Endometrium (tissue), 2 donors: ENCODE data around the gene COL16A1.

Experiments used
- FAIRE-seq: peaks from 2 replicates; lab custom pipeline; 2012; peaks lifted over from hg19 to GRCh38; lab: Jason Lieb, UNC
- donor health status: control.
- donor health status: control.

COL16A1 gene

GRCh38 chr1:31703431-31704270, at the start of gene COL16A1:
Gene COL16A1, minus strand, starts transcription at chr1:31704017. Its CDS starts 1,824 bp downstream, at chr1:31702193.
- no peak for FAIRE-seq

- FAIRE-seq = no peak
These were observed 49.2 kb upstream of the COL16A1 start for GRCh38 chr1:31752952-31753475.

DNA sequence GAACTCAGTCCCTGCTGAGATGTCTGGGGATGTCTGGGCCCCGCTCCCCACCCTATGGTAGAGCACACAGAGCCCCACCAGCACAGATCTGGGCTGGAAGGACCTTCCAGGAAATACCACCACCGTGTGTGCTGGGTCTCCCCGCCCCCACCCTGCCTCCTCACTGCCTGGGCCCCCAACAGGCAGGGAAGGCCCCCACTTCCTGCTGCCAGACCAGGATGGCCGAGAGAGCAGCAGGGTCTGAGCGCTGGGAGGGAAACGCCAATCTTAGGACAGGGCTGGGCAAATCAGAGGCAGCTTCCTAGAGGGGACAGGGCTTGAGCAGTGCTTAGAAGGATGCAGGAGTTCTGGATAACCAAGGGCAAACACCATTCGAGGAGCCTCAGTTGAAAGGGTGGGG, 48.4 kb upstream of the COL16A1 start:
- no peak for FAIRE-seq

DNA sequence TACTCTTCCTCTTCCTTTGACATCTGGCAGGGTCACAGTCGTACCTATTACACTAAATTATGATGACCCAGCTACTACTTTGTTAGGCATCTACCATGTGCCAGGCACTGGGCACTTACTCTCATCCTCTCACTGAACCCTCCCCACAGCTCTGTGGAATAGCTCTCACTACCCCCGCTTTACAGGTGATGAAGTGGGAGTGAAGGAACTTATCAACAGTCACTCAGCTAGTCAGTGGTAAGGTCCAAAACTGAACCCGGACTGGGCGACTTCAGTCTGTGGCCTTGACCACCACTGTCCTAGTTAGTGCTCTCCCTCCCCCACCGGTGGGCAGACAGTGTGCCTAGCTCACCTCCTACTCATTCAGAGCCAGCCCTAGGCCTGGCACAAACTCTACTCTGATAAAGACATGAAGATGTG, 48.0 kb upstream of the COL16A1 start:
- no peak for FAIRE-seq

DNA sequence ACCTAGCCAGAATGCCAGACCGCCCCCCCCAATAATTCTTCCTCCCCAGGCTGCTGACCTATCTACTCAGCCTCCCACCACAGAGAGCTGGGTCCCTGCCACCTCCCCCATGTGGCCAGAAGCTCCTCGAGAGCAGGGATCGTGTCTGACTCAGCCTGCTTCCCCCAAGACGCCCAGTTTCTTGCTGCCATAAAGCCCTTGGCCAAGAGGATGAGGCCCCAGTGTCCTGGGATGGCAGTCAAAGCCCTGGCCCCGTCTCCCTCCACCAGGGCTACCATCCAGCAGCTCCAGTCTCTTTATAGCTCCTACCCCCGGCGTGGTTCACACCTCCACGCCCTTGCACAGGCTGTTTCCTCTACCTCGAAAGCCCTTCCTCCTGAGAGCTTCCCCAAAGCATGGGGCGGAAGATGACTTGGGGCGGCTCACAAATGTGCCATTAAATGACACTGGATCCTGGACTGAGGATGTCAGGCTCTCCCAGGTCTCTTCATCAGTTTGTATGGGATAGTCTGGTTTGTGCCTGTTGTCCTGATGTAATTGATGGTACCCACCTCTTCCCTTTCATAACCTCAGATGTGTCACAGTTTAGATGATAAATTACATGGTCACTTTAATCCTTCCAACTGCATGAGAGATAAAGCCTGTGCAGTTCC, 47.2 kb upstream of the COL16A1 start:
- no peak for FAIRE-seq

GRCh38 chr1:31749785-31750735, 46.2 kb upstream of the COL16A1 start:
- no peak for FAIRE-seq

GRCh38 chr1:31748365-31748764, 44.5 kb upstream of the COL16A1 start:
- FAIRE-seq = no peak

DNA sequence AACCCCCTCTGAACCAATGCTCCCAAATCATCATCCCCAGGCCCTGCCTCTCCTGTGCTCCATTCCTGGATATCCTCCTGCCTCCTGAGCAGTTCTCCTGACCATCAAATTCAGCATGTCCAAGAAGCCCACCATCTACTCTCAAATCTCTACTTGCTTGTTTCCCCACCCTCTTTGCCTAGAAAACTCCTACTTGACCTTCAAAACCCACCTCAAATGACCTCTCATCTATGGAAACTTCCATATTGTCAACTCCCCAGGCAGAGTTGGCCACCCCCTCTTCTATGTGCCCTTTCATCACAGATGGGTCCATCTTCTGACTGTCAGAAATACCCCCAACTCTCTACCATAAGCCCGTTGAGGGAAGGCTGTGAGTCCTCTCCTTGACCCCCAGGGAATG, 43.5 kb upstream of the COL16A1 start:
- no peak for FAIRE-seq

- no peak for FAIRE-seq
These were observed 42.9 kb upstream of the COL16A1 start for GRCh38 chr1:31746687-31747086.

DNA sequence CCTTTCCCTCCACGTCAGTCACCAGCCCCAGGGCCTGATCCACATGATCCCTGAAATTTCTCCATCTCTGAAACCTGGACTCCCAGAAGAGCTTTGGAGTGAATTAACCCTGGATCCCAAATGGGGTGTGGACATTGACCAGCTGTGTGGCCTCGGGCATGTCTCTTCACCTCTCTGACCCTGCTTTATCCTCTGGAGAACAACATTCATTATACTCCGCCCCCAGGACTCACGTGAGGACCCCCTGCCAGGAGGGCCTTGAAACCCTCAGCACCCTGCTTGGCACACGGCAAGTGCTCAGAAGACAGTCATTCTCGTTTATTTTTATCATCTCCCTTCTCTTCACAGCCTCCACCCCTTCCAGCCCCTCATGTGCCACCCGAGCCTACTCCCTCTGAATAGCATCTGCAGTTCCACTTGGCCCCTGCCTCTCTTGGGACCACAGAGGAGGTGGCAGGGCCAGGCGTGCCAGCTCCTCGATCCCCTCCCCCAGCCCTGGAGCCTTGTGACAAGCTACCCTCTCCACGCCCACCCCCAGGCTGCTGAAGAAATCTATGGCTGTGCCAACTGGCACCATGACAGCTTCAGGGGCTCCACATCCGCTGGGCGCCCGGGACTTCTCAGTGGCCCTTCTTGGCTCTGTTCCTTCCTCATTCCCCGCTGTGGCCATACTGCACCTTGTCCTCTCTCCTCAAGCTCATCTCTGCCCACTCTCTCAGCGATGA, 42.3 kb upstream of the COL16A1 start:
- FAIRE-seq = no peak

- no peak for FAIRE-seq
These were observed 41.5 kb upstream of the COL16A1 start for GRCh38 chr1:31745096-31745945.

- FAIRE-seq = no peak
These were observed 40.5 kb upstream of the COL16A1 start for GRCh38 chr1:31744165-31744888.

DNA sequence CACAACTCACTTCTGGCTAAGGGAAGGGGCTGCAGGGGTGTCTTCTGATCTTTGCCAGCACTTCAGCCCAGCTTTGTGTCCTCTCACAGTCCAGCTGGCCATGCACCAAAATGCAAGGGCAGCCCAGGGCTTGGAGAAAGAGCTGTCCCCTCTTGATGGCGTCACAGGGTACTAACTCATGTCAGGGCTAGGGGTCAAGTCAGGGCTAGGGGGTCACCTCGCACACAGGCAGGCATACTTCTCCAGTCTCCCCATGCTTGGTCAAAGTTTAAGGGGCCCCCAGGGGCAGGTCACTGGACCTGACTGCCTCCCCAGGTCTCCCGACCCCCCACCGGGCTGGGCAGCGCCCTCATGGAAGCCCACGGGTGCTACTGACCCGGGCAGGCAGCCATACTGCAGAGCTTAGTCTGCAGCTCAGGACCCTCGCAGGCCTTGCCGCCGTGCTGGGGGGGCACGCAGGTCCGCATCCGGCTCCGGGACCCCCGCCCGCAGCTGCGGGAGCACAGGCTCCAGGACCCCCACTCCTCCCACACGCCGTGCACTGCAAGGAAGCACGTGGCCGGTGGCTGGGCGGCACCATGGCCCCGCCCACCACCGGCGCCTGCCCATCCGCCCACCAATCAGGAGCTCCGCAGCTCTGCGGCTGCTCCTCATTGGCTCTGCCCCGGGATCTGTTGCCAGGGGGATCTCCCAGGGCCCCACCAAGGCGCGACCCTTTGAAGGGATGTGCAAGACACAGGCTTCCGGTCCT, 38.8 kb upstream of the COL16A1 start:
- FAIRE-seq = no peak

DNA sequence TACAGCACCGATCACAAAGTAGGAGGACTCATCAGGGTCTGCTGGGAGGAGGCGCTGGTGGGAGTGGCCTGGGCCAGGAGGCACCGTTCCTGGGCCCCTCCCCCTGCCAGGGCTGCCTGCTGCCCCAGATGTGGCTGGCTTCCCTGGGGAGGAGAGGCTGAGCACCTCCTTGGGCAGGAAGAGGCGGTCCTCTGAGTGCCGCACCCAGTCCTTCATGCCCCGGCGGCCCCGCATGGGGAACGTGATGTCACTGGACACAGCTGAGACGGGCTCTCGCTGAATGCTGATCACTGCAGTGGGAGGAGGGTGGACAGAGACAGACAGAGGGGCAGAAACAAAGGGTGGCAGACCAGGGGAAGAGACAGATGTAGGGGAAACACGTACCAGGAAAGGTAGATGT, 35.5 kb upstream of the COL16A1 start:
- no peak for FAIRE-seq

DNA sequence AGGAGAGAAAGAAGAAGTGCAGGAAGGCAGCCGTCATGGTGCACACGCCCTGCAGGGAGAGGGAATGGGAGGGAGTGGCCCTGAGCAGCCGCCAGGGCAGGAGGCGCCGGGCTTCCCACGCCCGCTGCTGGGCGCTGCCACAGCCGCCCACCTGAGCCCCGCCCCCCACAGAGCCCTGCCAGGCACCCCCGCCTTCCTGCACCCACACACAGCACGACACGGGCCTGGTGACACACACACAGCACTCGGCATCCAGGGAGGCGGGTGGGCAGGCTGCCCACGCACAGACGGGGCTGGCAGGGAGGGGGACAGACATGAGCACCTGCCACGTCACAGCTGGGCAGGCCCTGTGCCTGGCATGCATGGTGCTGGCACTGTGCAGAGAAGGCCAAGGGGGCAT, 32.9 kb upstream of the COL16A1 start:
- no peak for FAIRE-seq

DNA sequence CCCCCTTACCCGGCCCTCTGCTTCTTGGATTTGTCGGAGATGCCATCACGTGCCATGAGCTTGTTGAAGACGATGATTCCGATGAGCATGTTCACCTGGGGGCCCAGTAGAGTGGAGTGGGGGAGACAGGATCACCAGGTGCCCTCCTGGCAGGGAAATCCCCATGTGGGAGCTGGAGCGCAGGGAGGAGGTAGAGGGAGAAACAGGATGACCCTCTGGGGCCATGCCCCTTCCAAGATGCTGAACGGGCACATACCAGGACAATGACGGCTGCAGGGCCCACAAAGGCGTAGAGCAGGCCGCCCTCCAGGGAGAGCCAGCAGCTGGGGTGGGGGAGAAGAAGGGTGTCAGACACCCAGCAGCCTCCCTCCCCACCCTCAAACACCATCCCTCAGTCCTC, 31.8 kb upstream of the COL16A1 start:
- no peak for FAIRE-seq

- FAIRE-seq = no peak
These were observed 30.8 kb upstream of the COL16A1 start for GRCh38 chr1:31734582-31735107.

GRCh38 chr1:31733389-31734219, 29.8 kb upstream of the COL16A1 start:
- FAIRE-seq = no peak
